ENCODE data around the gene OR9A2. TPM values are rescaled to one million over a fixed set of nuclear protein-coding genes. Genes with fewer than 3 reads are reported as not detected.
"Not testable (repeated sequence)": the region's sequence is repeated elsewhere in the genome, so short reads cannot be mapped to it uniquely, and the experiment has no call there.

Gene OR9A2
- total and polyA plus RNA-seq, 10 donors, result 0.64 TPM; not detected in 9

DNA sequence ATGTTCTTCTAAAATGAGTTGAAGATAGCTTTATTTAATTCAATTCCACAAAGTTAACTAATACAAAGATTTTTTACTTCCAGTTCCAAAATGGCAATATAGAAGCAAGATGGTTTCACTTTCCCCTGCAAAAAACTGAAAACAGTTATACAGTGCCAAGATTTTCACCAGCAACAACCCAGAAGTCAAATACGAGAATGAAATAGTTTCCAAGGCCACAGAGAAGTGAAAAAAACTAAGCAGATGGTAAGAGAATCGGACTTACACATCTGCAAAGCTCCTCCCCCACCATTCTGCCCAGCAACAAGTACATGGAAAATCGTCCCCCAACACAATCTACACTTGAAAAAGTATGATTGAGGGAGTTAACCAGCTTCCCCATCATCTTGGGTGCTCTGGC lies 34.5 kb downstream of the OR9A2 start:
- Histone ChIP-seq H3K27me3 (replicated peaks in 1 of 7) (peaks cover 0 to 13% (median 0%) of the 10 kb centered on the region in 7 donors), H3K27ac (no peak overlapping the region), H3K4me3 (no peak overlapping the region), H3K9me3 (no peaks in the 10 kb centered on the region), H3K36me3 (no peaks in the 10 kb centered on the region), H3K4me1 (no peaks in the 10 kb centered on the region)
- TF ChIP-seq POLR2AphosphoS5 (IDR thresholded peaks at IDR 0.05), result no peak
- no peak for TF ChIP-seq POLR2A (IDR thresholded peaks at IDR 0.05)
- TF ChIP-seq, protein P1, sequence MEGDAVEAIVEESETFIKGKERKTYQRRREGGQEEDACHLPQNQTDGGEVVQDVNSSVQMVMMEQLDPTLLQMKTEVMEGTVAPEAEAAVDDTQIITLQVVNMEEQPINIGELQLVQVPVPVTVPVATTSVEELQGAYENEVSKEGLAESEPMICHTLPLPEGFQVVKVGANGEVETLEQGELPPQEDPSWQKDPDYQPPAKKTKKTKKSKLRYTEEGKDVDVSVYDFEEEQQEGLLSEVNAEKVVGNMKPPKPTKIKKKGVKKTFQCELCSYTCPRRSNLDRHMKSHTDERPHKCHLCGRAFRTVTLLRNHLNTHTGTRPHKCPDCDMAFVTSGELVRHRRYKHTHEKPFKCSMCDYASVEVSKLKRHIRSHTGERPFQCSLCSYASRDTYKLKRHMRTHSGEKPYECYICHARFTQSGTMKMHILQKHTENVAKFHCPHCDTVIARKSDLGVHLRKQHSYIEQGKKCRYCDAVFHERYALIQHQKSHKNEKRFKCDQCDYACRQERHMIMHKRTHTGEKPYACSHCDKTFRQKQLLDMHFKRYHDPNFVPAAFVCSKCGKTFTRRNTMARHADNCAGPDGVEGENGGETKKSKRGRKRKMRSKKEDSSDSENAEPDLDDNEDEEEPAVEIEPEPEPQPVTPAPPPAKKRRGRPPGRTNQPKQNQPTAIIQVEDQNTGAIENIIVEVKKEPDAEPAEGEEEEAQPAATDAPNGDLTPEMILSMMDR (IDR thresholded peaks at IDR 0.05 in 8 of 11, conservative IDR thresholded peaks at IDR 0.05 in 3 of 11), result no peak
- intact Hi-C loops (cut with DNase I; ENCODE audit: low total_unique reads), result no loop called here
- DNase-seq, result no peak
- 40 to 58% (median 54%) methylated on average over 3 of the region's 3 CpGs for WGBS, 5 donors

DNA sequence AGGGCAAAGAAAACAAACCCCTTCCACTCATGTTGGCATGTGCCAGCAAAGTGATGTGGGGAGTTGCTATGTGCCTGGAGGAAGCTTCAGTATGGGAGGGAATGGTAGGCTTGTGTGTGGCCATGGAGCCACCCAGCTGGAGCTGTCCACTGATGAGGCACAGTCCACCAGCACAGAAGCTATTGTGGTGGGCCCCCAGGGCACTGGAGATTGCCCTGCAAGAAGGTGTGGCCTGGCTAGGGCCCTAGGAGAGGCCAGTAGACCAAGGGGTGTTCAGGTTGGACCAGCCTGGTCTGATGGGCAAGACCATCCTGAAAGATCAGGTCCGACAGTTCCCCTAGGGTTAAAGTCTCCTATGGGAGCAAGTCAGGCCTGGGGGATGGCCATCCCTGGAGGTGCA lies 42.6 kb downstream of the OR9A2 start:
- DNase-seq, result no peak
- intact Hi-C loops (cut with DNase I; ENCODE audit: low total_unique reads), result loop anchor here (10.0 kb wide), 1 partner anchor 79 kb away; no protein-coding TSS in a partner anchor
- Histone ChIP-seq H3K9me3 (peaks cover 0 to 16% (median 4%) of the 10 kb centered on the region in 8 donors), H3K36me3 (no peaks in the 10 kb centered on the region), H3K4me3 (no peak overlapping the region), H3K4me1 (no peaks in the 10 kb centered on the region), H3K27me3 (replicated peaks in 1 of 7) (peaks cover 0 to 17% (median 0%) of the 10 kb centered on the region in 7 donors), H3K27ac (no peak overlapping the region)
- TF ChIP-seq, protein P1 (IDR thresholded peaks at IDR 0.05 in 8 of 11, conservative IDR thresholded peaks at IDR 0.05 in 3 of 11), result no peak
- no peak for TF ChIP-seq POLR2AphosphoS5 (IDR thresholded peaks at IDR 0.05)
- TF ChIP-seq POLR2A (IDR thresholded peaks at IDR 0.05), result no peak
- 70 to 100% (median 94%) methylated on average over 1 of the region's 1 CpG for WGBS, 5 donors

DNA sequence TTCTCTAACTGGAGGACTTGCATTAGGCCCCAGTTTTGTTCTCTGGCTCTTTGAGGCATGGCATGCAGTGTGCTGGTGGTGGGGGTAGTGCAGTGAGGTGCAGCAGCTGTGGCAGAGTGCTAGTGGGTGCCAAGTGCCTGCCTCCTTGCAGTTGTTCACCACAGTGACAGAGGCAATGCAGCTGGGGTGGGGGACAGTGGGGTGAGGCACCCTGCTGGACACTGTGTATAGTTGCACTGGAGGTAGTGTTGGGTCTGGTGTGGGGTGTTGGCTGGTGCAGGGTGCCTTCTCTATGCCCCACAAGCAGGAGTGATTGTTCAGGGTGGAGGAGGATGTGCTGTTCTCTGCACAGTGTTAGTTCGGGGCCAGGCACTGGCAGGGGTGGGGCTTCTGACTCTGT lies 43.1 kb downstream of the OR9A2 start:
- Histone ChIP-seq H3K36me3 (no peaks in the 10 kb centered on the region), H3K27me3 (replicated peaks in 1 of 7) (peaks cover 0 to 17% (median 0%) of the 10 kb centered on the region in 7 donors), H3K4me3 (no peak overlapping the region), H3K9me3 (peaks cover 0 to 19% (median 4%) of the 10 kb centered on the region in 8 donors), H3K27ac (no peak overlapping the region), H3K4me1 (no peaks in the 10 kb centered on the region)
- WGBS, 5 donors, result 79 to 100% (median 93%) methylated on average over 1 of the region's 1 CpG; no CpG with 5 or more reads in 1 of the 5 donors
- TF ChIP-seq POLR2A (IDR thresholded peaks at IDR 0.05), result no peak
- TF ChIP-seq POLR2AphosphoS5 (IDR thresholded peaks at IDR 0.05), result no peak
- TF ChIP-seq, protein P1 (IDR thresholded peaks at IDR 0.05 in 8 of 11, conservative IDR thresholded peaks at IDR 0.05 in 3 of 11), result no peak
- DNase-seq, result no peak
- intact Hi-C loops (cut with DNase I; ENCODE audit: low total_unique reads), result loop anchor here (10.0 kb wide), 1 partner anchor 79 kb away; no protein-coding TSS in a partner anchor

DNA sequence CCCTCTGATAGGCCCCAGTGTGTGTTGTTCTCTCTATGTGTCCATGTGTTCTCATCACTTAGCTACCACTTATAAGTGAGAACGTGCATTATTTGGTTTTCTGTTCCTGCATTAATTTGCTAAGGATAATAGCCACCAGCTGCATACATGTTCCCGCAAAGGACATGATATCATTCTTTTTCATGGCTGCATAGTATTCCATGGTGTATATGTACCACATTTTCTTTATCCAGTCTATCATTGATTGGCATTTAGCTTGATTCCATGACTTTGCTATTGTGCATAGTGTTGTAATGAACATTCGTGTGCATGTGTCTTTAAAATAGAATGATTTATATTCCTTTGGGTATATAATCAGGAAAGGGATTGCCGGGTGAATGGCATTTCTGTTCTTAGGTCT lies 48.5 kb downstream of the OR9A2 start:
- H3K4me3 ChIP-seq; intact Hi-C loops (cut with DNase I; ENCODE audit: low total_unique reads); H3K27ac ChIP-seq; DNase-seq; H3K36me3 ChIP-seq; H3K27me3 ChIP-seq (replicated peaks in 1 of 7); H3K4me1 ChIP-seq: not testable (repeated sequence)
- H3K9me3 ChIP-seq, result peaks cover 0 to 26% (median 10%) of the 10 kb centered on the region in 8 donors
- WGBS, 5 donors, result 80 to 91% (median 87%) methylated on average over 4 of the region's 4 CpGs

Other genes starting within 250 kb of the OR9A2 start
- gene EPHB6, start 172.1 kb downstream of the OR9A2 start, total RNA-seq, result 10 to 100 TPM; 12.3 to 15.5 (median 13.9) TPM
- gene EPHB6, start 172.1 kb downstream of the OR9A2 start, polyA plus RNA-seq, result 10 to 100 TPM; 11.3 to 28.8 (median 23.6) TPM
- gene TRPV6, start 141.4 kb downstream of the OR9A2 start, total RNA-seq, result under 1 TPM in 4 of 7 donors, not detected in 3; 0.06 to 0.32 (median 0.25) TPM
- under 1 TPM; 0.05 to 0.26 (median 0.16) TPM for gene TRPV6, start 141.4 kb downstream of the OR9A2 start, polyA plus RNA-seq
- under 1 TPM in 1 of 7 donors, not detected in 6; 0.20 TPM for gene TRPV5, start 93.4 kb downstream of the OR9A2 start, total RNA-seq
- under 1 TPM in 2 of 3 donors, not detected in 1; 0.02 to 0.03 TPM for gene TRPV5, start 93.4 kb downstream of the OR9A2 start, polyA plus RNA-seq
- gene LLCFC1, start 87.6 kb downstream of the OR9A2 start, total RNA-seq, result not detected
- gene LLCFC1, start 87.6 kb downstream of the OR9A2 start, polyA plus RNA-seq, result under 1 TPM in 1 of 3 donors, not detected in 2; 0.18 TPM
- gene KEL, start 64.8 kb downstream of the OR9A2 start, total RNA-seq, result 10 to 100 TPM in 3 of 7 donors, 1 to 10 TPM in 4; 4.1 to 27.4 (median 10.0) TPM
- gene KEL, start 64.8 kb downstream of the OR9A2 start, polyA plus RNA-seq, result 1 to 10 TPM; 3.3 to 5.0 (median 4.7) TPM
- not detected for gene OR6V1, start 25.2 kb upstream of the OR9A2 start, total RNA-seq
- gene OR6V1, start 25.2 kb upstream of the OR9A2 start, polyA plus RNA-seq, result not detected
- gene PIP, start 104.9 kb upstream of the OR9A2 start, total RNA-seq, result not detected
- not detected for gene PIP, start 104.9 kb upstream of the OR9A2 start, polyA plus RNA-seq
- not detected for gene TAS2R39, start 156.3 kb upstream of the OR9A2 start, total RNA-seq
- gene TAS2R39, start 156.3 kb upstream of the OR9A2 start, polyA plus RNA-seq, result not detected
- gene TAS2R40, start 194.9 kb upstream of the OR9A2 start, total RNA-seq, result not detected
- gene TAS2R40, start 194.9 kb upstream of the OR9A2 start, polyA plus RNA-seq, result not detected
- gene GSTK1, start 236.3 kb upstream of the OR9A2 start, total RNA-seq, result 100 to 1,000 TPM; 194 to 247 (median 231) TPM
- gene GSTK1, start 236.3 kb upstream of the OR9A2 start, polyA plus RNA-seq, result 100 to 1,000 TPM; 162 to 182 (median 178) TPM

Data from spleen (tissue), 11 donors.